Hepatocyte (in vitro differentiated cells): ENCODE measurements around the gene CABLES2. TPM values are rescaled to one million over a fixed set of nuclear protein-coding genes. Genes with fewer than 3 reads are reported as not detected.

Source experiments
- DNase-seq: peaks from one replicate; pipeline ENCODE4 v3.0.0-alpha.2; 2016; ENCODE audit warnings: low spot score
- H2AFZ ChIP-seq: fragments of 200-600 bp; sonication (generic); 2 replicates; pipeline ENCODE4 v1.6.0; 2016; ENCODE audit warnings: antibody characterized with exemption, mild to moderate bottlenecking
- H3K27ac ChIP-seq: fragments of 200-600 bp; sonication (generic); 2 replicates; pipeline ENCODE4 v1.5.1; 2016; ENCODE audit warnings: mild to moderate bottlenecking
- H3K27me3 ChIP-seq: fragments of 200-600 bp; sonication (generic); 2 replicates; pipeline ENCODE4 v1.6.1; 2016
- H3K36me3 ChIP-seq: fragments of 200-600 bp; sonication (generic); replicated peaks from 2 replicates; pipeline ENCODE4 v1.5.1; 2016; ENCODE audit warnings: low read depth; ENCODE audit not compliant: insufficient read depth
- H3K4me1 ChIP-seq: fragments of 200-600 bp; sonication (generic); 2 replicates; pipeline ENCODE4 v1.5.1; 2016; ENCODE audit warnings: mild to moderate bottlenecking, moderate library complexity; ENCODE audit not compliant: insufficient read depth
- H3K4me2 ChIP-seq: fragments of 200-600 bp; sonication (generic); 2 replicates; pipeline ENCODE4 v1.6.0; 2016
- H3K4me3 ChIP-seq: fragments of 200-600 bp; sonication (generic); 2 replicates; pipeline ENCODE4 v1.5.1; 2016; ENCODE audit warnings: mild to moderate bottlenecking
- H3K79me2 ChIP-seq: fragments of 200-600 bp; sonication (generic); 2 replicates; pipeline ENCODE4 v1.6.0; 2017; ENCODE audit warnings: mild to moderate bottlenecking
- H3K9me2 ChIP-seq: fragments of 200-600 bp; sonication (generic); replicated peaks from 2 replicates; pipeline ENCODE4 v1.6.0; 2017; ENCODE audit warnings: mild to moderate bottlenecking; ENCODE audit not compliant: insufficient read depth
- H3K9me3 ChIP-seq: fragments of 200-600 bp; sonication (generic); 2 replicates; pipeline ENCODE4 v1.5.1; 2016; ENCODE audit warnings: low read depth, mild to moderate bottlenecking
- H4K20me1 ChIP-seq: fragments of 200-600 bp; sonication (generic); 2 replicates; pipeline ENCODE4 v1.6.0; 2016; ENCODE audit warnings: mild to moderate bottlenecking; ENCODE audit not compliant: insufficient read depth, poor library complexity, severe bottlenecking
- EZH2 ChIP-seq: fragments of 200-600 bp; sonication (generic); IDR thresholded peaks from 2 replicates; pipeline ENCODE4 v1.6.1; 2016; ENCODE audit warnings: antibody characterized with exemption, mild to moderate bottlenecking, borderline replicate concordance
- EZH2phosphoT487 ChIP-seq: fragments of 200-600 bp; sonication (generic); IDR thresholded peaks from one replicate; pipeline ENCODE4 v1.6.1; 2018; ENCODE audit warnings: antibody characterized with exemption, mild to moderate bottlenecking, low read depth, moderate library complexity; ENCODE audit not compliant: unreplicated experiment, severe bottlenecking
- WGBS: methylation state at CpG from one replicate; pipeline ENCODE4 v1.1.6; 2016; ENCODE audit warnings: low lambda C conversion rate; ENCODE audit errors: missing lambda C conversion rate; 5-methylcytosine and 5-hydroxymethylcytosine counted together
- polyA plus RNA-seq: library from polyadenylated mRNA; unstranded; fragments of >200 nt; fragmentation: Nextera tagmentation; extraction: Ambion mirVana; gene quantifications from 2 replicates; pipeline ENCODE4 v1.2.1, GENCODE V29; 2016
- total RNA-seq: library from RNA; depleted of rRNA; stranded (reverse); fragments of >200 nt; gene quantifications from 2 replicates; pipeline ENCODE4 v1.2.3, GENCODE V29; 2014
- TF ChIP-seq, protein P1 (sequence below): fragments of 200-600 bp; sonication (generic); IDR thresholded peaks from 2 replicates; pipeline ENCODE4 v1.5.1; 2016; ENCODE audit warnings: antibody characterized with exemption, mild to moderate bottlenecking; ENCODE audit not compliant: poor library complexity

The CABLES2 gene
- total and polyA plus RNA-seq, 2 experiments from 2014 or later, result 8.6 to 19.1 TPM

DNA sequence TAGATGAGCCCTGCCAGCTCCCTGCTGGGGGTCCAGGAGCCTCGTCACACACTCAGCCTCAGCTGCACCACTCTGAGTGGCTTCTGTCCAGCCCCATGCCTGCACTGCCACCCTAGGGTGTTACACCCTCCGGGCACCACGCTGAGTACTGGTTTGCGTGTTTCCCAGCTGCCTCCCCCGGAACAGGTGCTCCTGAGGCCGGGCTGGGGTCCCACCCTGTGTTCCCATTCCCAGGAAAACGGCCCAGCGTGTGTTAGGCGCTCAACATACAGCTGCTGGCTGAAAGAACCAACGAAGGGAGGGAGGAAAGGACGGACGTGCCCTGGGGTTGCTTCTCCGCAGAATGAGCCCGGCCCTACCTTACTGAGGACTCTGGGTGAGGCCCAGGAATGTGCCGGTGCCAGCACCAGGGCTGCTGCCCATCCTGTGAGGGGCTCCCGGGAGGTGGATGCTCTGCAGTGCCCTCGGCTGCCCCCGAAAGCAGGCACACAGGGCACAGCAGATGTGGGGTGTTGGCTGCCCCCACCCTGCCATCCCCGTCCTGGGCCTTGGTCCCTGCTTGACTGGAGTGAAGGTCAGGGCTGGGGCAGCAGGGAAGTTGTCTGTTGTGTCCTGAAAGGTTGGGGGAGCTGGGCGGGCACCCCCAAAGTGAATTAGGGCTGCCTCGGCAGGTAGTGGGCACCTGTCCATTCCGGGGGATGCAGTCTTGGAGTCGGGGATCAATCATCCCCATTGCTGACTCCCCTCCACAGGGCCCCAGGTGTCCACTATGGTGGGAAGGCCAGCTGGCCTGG is 56.3 kb downstream of the CABLES2 start:
- no peak for DNase-seq
- Histone ChIP-seq H3K27ac (peak overlapping the region; percentile 95), H3K4me1 (peaks cover 38% of the 10 kb centered on the region), H3K4me2 (no peak overlapping the region), H3K9me3 (no peaks in the 10 kb centered on the region), H3K27me3 (no peaks in the 10 kb centered on the region), H3K4me3 (no peak overlapping the region), H3K79me2 (peaks cover 31% of the 10 kb centered on the region), H3K9me2 (no peaks in the 10 kb centered on the region), H3K36me3 (no peaks in the 10 kb centered on the region), H4K20me1 (peaks cover 3% of the 10 kb centered on the region), H2AFZ (no peak overlapping the region)
- 90% methylated on average over 23 of the region's 23 CpGs for WGBS
- no peak for TF ChIP-seq EZH2
- TF ChIP-seq, protein P1, sequence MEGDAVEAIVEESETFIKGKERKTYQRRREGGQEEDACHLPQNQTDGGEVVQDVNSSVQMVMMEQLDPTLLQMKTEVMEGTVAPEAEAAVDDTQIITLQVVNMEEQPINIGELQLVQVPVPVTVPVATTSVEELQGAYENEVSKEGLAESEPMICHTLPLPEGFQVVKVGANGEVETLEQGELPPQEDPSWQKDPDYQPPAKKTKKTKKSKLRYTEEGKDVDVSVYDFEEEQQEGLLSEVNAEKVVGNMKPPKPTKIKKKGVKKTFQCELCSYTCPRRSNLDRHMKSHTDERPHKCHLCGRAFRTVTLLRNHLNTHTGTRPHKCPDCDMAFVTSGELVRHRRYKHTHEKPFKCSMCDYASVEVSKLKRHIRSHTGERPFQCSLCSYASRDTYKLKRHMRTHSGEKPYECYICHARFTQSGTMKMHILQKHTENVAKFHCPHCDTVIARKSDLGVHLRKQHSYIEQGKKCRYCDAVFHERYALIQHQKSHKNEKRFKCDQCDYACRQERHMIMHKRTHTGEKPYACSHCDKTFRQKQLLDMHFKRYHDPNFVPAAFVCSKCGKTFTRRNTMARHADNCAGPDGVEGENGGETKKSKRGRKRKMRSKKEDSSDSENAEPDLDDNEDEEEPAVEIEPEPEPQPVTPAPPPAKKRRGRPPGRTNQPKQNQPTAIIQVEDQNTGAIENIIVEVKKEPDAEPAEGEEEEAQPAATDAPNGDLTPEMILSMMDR, result no peak
- TF ChIP-seq EZH2phosphoT487, result no peak

DNA sequence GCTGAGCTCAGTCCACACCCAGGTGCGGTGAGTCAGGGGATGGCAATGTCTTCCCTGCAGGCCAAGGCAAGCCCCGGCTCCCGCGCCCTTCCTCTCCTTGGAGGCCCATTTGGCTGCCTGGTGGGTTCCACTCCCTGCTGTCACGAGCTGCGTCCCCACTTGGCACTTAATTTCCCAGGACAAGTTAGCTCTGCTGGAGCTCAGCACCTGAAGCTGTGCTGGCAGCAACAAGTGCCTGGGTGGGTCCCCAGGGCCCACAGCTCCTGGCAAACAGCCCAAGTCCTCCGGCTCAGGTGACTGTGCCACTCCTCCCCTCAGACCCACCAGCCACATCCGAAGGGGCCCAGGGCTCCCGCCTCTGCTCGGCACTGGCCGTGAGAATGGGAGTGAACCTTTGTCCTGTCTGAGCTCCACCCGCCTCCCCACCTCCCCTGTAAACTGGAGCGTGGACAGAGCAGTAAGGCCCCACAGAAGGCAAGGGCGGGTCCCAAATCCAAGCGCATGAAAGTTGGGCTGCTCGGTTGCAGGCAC is 56.9 kb downstream of the CABLES2 start:
- H2AFZ ChIP-seq, result no peak overlapping the region
- TF ChIP-seq EZH2 (no peak), EZH2phosphoT487 (no peak)
- TF ChIP-seq, protein P1, result no peak
- peaks cover 25% of the 10 kb centered on the region for H3K79me2 ChIP-seq
- H3K4me3 ChIP-seq, result no peak overlapping the region
- peaks cover 31% of the 10 kb centered on the region for H3K4me1 ChIP-seq
- no peaks in the 10 kb centered on the region for H3K9me2 ChIP-seq
- DNase-seq, result peak; percentile 83
- no peaks in the 10 kb centered on the region for H3K27me3 ChIP-seq
- peaks cover 3% of the 10 kb centered on the region for H4K20me1 ChIP-seq
- WGBS, result 66% methylated on average over 16 of the region's 16 CpGs
- no peaks in the 10 kb centered on the region for H3K36me3 ChIP-seq
- H3K9me3 ChIP-seq, result no peaks in the 10 kb centered on the region
- no peak overlapping the region for H3K4me2 ChIP-seq
- peak overlapping the region; percentile 95 for H3K27ac ChIP-seq

DNA sequence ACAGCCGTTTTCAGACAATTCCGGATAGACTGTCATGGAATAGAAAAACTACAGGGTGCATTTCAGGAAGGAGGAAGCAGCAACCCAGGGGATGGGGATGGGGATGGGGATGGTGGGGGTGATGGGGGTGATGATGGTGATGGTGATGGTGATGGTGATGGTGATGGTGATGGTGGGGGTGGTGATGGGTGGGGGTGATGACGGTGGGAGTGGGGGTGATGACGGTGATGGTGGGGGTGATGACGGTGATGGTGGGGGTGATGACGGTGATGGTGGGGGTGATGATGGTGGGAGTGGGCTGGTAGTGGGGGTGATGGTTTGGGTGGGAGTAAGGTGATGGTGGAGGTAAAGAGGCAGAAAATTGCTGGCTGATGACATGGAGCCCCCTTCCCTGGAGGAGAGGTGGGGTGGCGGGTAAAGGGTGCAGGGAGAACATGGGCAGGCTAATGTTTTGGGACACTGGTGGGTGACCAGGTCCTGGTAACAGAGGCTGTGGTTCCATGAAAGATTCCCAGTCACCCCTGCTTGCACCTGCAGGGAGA is 57.5 kb downstream of the CABLES2 start:
- WGBS, result 91% methylated on average over 3 of the region's 7 CpGs
- no peak overlapping the region for H3K4me2 ChIP-seq

More for the DNA sequence above, 57.5 kb downstream of the CABLES2 start:
- no peak for TF ChIP-seq EZH2phosphoT487
- TF ChIP-seq, protein P1, result no peak
- TF ChIP-seq EZH2, result no peak
- Histone ChIP-seq H3K27ac (peak overlapping the region; percentile 95), H4K20me1 (peaks cover 3% of the 10 kb centered on the region), H3K36me3 (no peaks in the 10 kb centered on the region), H3K9me3 (no peaks in the 10 kb centered on the region), H3K27me3 (no peaks in the 10 kb centered on the region), H3K4me3 (no peak overlapping the region), H3K4me1 (peaks cover 26% of the 10 kb centered on the region), H3K9me2 (no peaks in the 10 kb centered on the region), H3K79me2 (peaks cover 19% of the 10 kb centered on the region), H2AFZ (no peak overlapping the region)
- DNase-seq, result no peak
